Keratinocyte (primary cell): ENCODE measurements around the gene ZNF425. TPM values are rescaled to one million over a fixed set of nuclear protein-coding genes. Genes with fewer than 3 reads are reported as not detected.

Experiments used
- DNase-seq: peaks from one replicate; pipeline ENCODE4 v3.0.0-alpha.2; 2011; ENCODE audit warnings: low read depth, missing footprints, low spot score
- FAIRE-seq: peaks from 2 replicates; lab custom pipeline; 2011; peaks lifted over from hg19 to GRCh38; lab: Jason Lieb, UNC
- H2AFZ ChIP-seq: 2 replicates; pipeline ENCODE4 v1.6.0; 2012; ENCODE audit warnings: low read length, control low read depth, inconsistent platforms; ENCODE audit not compliant: control insufficient read depth
- H3K27ac ChIP-seq: 2 replicates; pipeline ENCODE4 v1.5.1; 2011; ENCODE audit warnings: low read length; ENCODE audit not compliant: control insufficient read depth, insufficient read depth
- H3K27me3 ChIP-seq: 3 replicates; pipeline ENCODE4 v1.6.0; 2011; ENCODE audit warnings: low read length; ENCODE audit not compliant: control insufficient read depth, insufficient read depth; ENCODE audit errors: extremely low read depth
- H3K36me3 ChIP-seq, 2 experiments: 2 replicates in 1 of 2; 3 replicates in 1 of 2; pipeline ENCODE4 v1.5.1; 2011; ENCODE audit warnings: low read length in 2 of 2, mild to moderate bottlenecking in 1 of 2; ENCODE audit not compliant: control insufficient read depth in 2 of 2, insufficient read depth in 2 of 2; ENCODE audit errors: extremely low read depth in 1 of 2
- H3K4me1 ChIP-seq: 3 replicates; pipeline ENCODE4 v1.5.1; 2011; ENCODE audit warnings: low read length; ENCODE audit not compliant: control insufficient read depth, insufficient read depth; ENCODE audit errors: extremely low read depth
- H3K4me2 ChIP-seq: 3 replicates; pipeline ENCODE4 v1.6.0; 2011; ENCODE audit warnings: low read depth, low read length; ENCODE audit not compliant: control insufficient read depth, insufficient read depth; ENCODE audit errors: extremely low read depth
- H3K4me3 ChIP-seq, 3 experiments: fragments of 200-600 bp in 1 of 3; sonication (generic) in 1 of 3; 2 replicates in 2 of 3; 3 replicates in 1 of 3; pipeline ENCODE4 v1.5.1; 2011 to 2016; ENCODE audit warnings: low read length in 3 of 3, mild to moderate bottlenecking in 3 of 3, control low read depth in 2 of 3, inconsistent platforms in 1 of 3, low read depth in 1 of 3, mixed read lengths in 1 of 3, mixed run types in 1 of 3, moderate library complexity in 1 of 3; ENCODE audit not compliant: control insufficient read depth in 2 of 3, insufficient read depth in 2 of 3; ENCODE audit errors: extremely low read depth in 1 of 3
- H3K79me2 ChIP-seq: 2 replicates; pipeline ENCODE4 v1.6.0; 2012; ENCODE audit warnings: low read length; ENCODE audit not compliant: control insufficient read depth, insufficient read depth
- H3K9ac ChIP-seq: 3 replicates; pipeline ENCODE4 v1.6.0; 2011; ENCODE audit warnings: low read length; ENCODE audit not compliant: control insufficient read depth, insufficient read depth; ENCODE audit errors: extremely low read depth
- H3K9me1 ChIP-seq: 3 replicates; pipeline ENCODE4 v1.6.0; 2011; ENCODE audit warnings: low read length; ENCODE audit not compliant: control insufficient read depth, insufficient read depth; ENCODE audit errors: extremely low read depth
- H3K9me3 ChIP-seq: 2 replicates; pipeline ENCODE4 v1.5.1; 2012; ENCODE audit warnings: low read depth, low read length; ENCODE audit not compliant: control insufficient read depth
- H4K20me1 ChIP-seq: 3 replicates; pipeline ENCODE4 v1.6.0; 2011; ENCODE audit warnings: low read length; ENCODE audit not compliant: control insufficient read depth, insufficient read depth; ENCODE audit errors: extremely low read depth
- CTCF ChIP-seq, 3 experiments: IDR thresholded peaks in 1 of 3; conservative IDR thresholded peaks in 1 of 3; optimal IDR thresholded peaks in 1 of 3; 2 replicates in 2 of 3; 3 replicates in 1 of 3; pipeline versions ENCODE3 to v1.5.1; 2011; ENCODE audit warnings: low read length in 3 of 3, mild to moderate bottlenecking in 3 of 3, moderate library complexity in 2 of 3, control low read depth in 1 of 3, inconsistent platforms in 1 of 3; ENCODE audit not compliant: insufficient read depth in 2 of 3; ENCODE audit errors: extremely low read depth in 1 of 3
- EZH2 ChIP-seq: IDR thresholded peaks from one replicate; pipeline ENCODE4 v1.6.1; 2012; ENCODE audit warnings: inconsistent platforms, mild to moderate bottlenecking, low read length, moderate library complexity
- dilution Hi-C: fragments of 300-500 bp; cut with MboI; formaldehyde crosslinking; loops from one replicate; pipeline ENCODE4 v1.7.0; 2020; ENCODE audit warnings: low sequenced_read_pairs; ENCODE audit not compliant: extremely low pct_ligation_motif_present
- polyA plus RNA-seq, 5 experiments: library from polyadenylated mRNA; depleted of rRNA in 3 of 5; stranded (reverse) in 3 of 5; stranded (forward) in 1 of 5; unstranded in 1 of 5; fragments of >200 nt; gene quantifications; 1 replicate in 1 of 5; 2 replicates in 3 of 5; 3 replicates in 1 of 5; pipeline versions ENCODE4 v1.2.1 to v1.2.3, GENCODE V29; 2011 to 2012; ENCODE audit warnings: missing spikeins in 2 of 5, low read depth in 1 of 5, low replicate concordance in 1 of 5

ZNF425 gene
- polyA plus RNA-seq, 1 donor (not counting 4 experiments of a cell fraction or from before 2014, with no cell fraction given), result 1.8 TPM

GRCh38 chr7:149150981-149151380, 24.9 kb upstream of the ZNF425 start:
- no peak overlapping the region for H3K27ac ChIP-seq
- no peaks in the 10 kb centered on the region for H4K20me1 ChIP-seq
- dilution Hi-C loops, result no loop called here

GRCh38 chr7:149147752-149148653, 21.9 kb upstream of the ZNF425 start:
- FAIRE-seq, result no peak
- peaks cover 21% of the 10 kb centered on the region for H3K4me1 ChIP-seq
- H3K9me3 ChIP-seq, result no peaks in the 10 kb centered on the region
- peak overlapping the region; percentile 91 to 95 (median 92) for H3K4me3 ChIP-seq
- peak overlapping the region; percentile 94 for H3K27ac ChIP-seq
- no peaks in the 10 kb centered on the region for H4K20me1 ChIP-seq
- peak overlapping the region; percentile 88 for H3K4me2 ChIP-seq
- H3K36me3 ChIP-seq, result peaks cover 3% of the 10 kb centered on the region in 2 experiments
- no peak for DNase-seq
- peak overlapping the region; percentile 85 for H3K9ac ChIP-seq
- dilution Hi-C loops, result no loop called here
- peak overlapping the region; percentile 66 for H2AFZ ChIP-seq
- no peak for TF ChIP-seq CTCF (optimal IDR thresholded peaks at IDR 0.05 in 1 of 3, IDR thresholded peaks at IDR 0.05 in 1 of 3, conservative IDR thresholded peaks at IDR 0.05 in 1 of 3; ENCODE audit: extremely low read depth in 1 of 3, insufficient read depth in 2 of 3, low read length in 3 of 3)
- H3K79me2 ChIP-seq, result peaks cover 56% of the 10 kb centered on the region
- H3K9me1 ChIP-seq, result no peaks in the 10 kb centered on the region
- no peaks in the 10 kb centered on the region for H3K27me3 ChIP-seq

More at GRCh38 chr7:149150981-149151380, 24.9 kb upstream of the ZNF425 start:
- Histone ChIP-seq H3K79me2 (peaks cover 80% of the 10 kb centered on the region), H2AFZ (no peak overlapping the region), H3K4me3 (no peak overlapping the region), H3K9ac (no peak overlapping the region), H3K4me2 (no peak overlapping the region), H3K4me1 (peaks cover 8% of the 10 kb centered on the region), H3K9me3 (no peaks in the 10 kb centered on the region), H3K27me3 (no peaks in the 10 kb centered on the region), H3K36me3 (peaks cover 3 to 6% of the 10 kb centered on the region in 2 experiments), H3K9me1 (no peaks in the 10 kb centered on the region)
- no peak for TF ChIP-seq EZH2
- no peak for TF ChIP-seq CTCF (optimal IDR thresholded peaks at IDR 0.05 in 1 of 3, IDR thresholded peaks at IDR 0.05 in 1 of 3, conservative IDR thresholded peaks at IDR 0.05 in 1 of 3; ENCODE audit: extremely low read depth in 1 of 3, insufficient read depth in 2 of 3, low read length in 3 of 3)
- no peak for DNase-seq
- FAIRE-seq, result peak; percentile 13
